GM18873 (cell line): ENCODE measurements around the gene OTUD1.

Experiments
- ATAC-seq: cut with Tn5 transposase; IDR thresholded peaks from one replicate; pipeline ENCODE4 v1.9.1; 2021; ENCODE audit warnings: mild to moderate bottlenecking, moderate library complexity, moderate number of reproducible peaks; ENCODE audit not compliant: unreplicated experiment, low FRiP score

OTUD1 gene

GRCh38 chr10:23419655-23420329 lies 19.1 kb upstream of the OTUD1 start:
- ATAC-seq = no peak

- ATAC-seq = no peak
These were observed 17.5 kb upstream of the OTUD1 start for GRCh38 chr10:23421397-23421796.

- ATAC-seq = no peak
These were observed 16.9 kb upstream of the OTUD1 start for GRCh38 chr10:23422003-23422411.

- no peak for ATAC-seq
These were observed 6.7 kb upstream of the OTUD1 start for GRCh38 chr10:23432166-23432565.

GRCh38 chr10:23432639-23433038 lies 6.2 kb upstream of the OTUD1 start:
- ATAC-seq = no peak

GRCh38 chr10:23433701-23434100 lies 5.2 kb upstream of the OTUD1 start:
- no peak for ATAC-seq

- no peak for ATAC-seq
These were observed 3.5 kb upstream of the OTUD1 start for GRCh38 chr10:23435378-23435777.

- ATAC-seq = no peak
These were observed 1.9 kb upstream of the OTUD1 start for GRCh38 chr10:23436983-23437382.

GRCh38 chr10:23437963-23438546 lies 820 bp upstream of the OTUD1 start:
- no peak for ATAC-seq

GRCh38 chr10:23439452-23439960 lies 631 bp downstream of the OTUD1 start:
- ATAC-seq = no peak

- ATAC-seq = peak; percentile 13
These were observed 1.4 kb downstream of the OTUD1 start for GRCh38 chr10:23439961-23440889.

GRCh38 chr10:23441251-23441650 lies 2.4 kb downstream of the OTUD1 start:
- no peak for ATAC-seq

GRCh38 chr10:23442936-23443335 lies 4.1 kb downstream of the OTUD1 start:
- no peak for ATAC-seq

- ATAC-seq = no peak
These were observed 6.7 kb downstream of the OTUD1 start for GRCh38 chr10:23445591-23445990.

- ATAC-seq = no peak
These were observed 9.4 kb downstream of the OTUD1 start for GRCh38 chr10:23448323-23448722.

- peak; percentile 94 for ATAC-seq
These were observed 10.1 kb downstream of the OTUD1 start for GRCh38 chr10:23448802-23449570.

GRCh38 chr10:23452033-23452655 lies 13.3 kb downstream of the OTUD1 start:
- ATAC-seq = no peak

- no peak for ATAC-seq
These were observed 14.6 kb downstream of the OTUD1 start for GRCh38 chr10:23453465-23453864.

- ATAC-seq = no peak
These were observed 18.9 kb downstream of the OTUD1 start for GRCh38 chr10:23457632-23458417.
